K562 (cell line): Measurements from ENCODE around the gene IFNGR2.

Source experiments
- CUX1 ChIP-seq: fragments of 200-800 bp; sonication (Bioruptor generic); IDR thresholded peaks from 2 replicates; pipeline ENCODE4 v1.6.1; 2016; ENCODE audit warnings: missing genetic modification characterization, missing compliant biosample characterization
- L3MBTL2 ChIP-seq: fragments of 450-650 bp; IDR thresholded peaks from 2 replicates; pipeline ENCODE4 v1.6.1; 2016; ENCODE audit warnings: mild to moderate bottlenecking, moderate library complexity
- POLR2AphosphoS5 ChIP-seq: IDR thresholded peaks from 2 replicates; pipeline ENCODE4 v1.6.1; 2011; ENCODE audit warnings: mild to moderate bottlenecking, low read depth, low read length, moderate library complexity; ENCODE audit not compliant: control insufficient read depth, insufficient read depth
- TARDBP ChIP-seq: fragments of 450-650 bp; IDR thresholded peaks from 2 replicates; pipeline ENCODE4 v1.6.1; 2016
- ZFX ChIP-seq: sonication (generic); formaldehyde crosslinking; IDR thresholded peaks from 2 replicates; pipeline ENCODE4 v1.8.0; 2022; ENCODE audit warnings: mild to moderate bottlenecking, missing genetic modification reagents, moderate library complexity

GRCh38 chr21:33368576-33368975 lies 34.6 kb upstream of the IFNGR2 start:
- TF ChIP-seq ZFX (CRISPR knock-in tag), result no peak
- TF ChIP-seq CUX1 (CRISPR knock-in tag), result no peak
- no peak for TF ChIP-seq TARDBP
- no peak for TF ChIP-seq L3MBTL2
- TF ChIP-seq POLR2AphosphoS5, result no peak
